GM18511 (cell line): ENCODE data around the gene GLYATL1B.

ENCODE experiments used
- ATAC-seq: cut with Tn5 transposase; IDR thresholded peaks from one replicate; pipeline ENCODE4 v1.9.1; 2021; ENCODE audit warnings: mild to moderate bottlenecking, moderate library complexity; ENCODE audit not compliant: unreplicated experiment

Gene GLYATL1B

GRCh38 chr11:59144096-59144495 is 58.0 kb downstream of the GLYATL1B start:
- ATAC-seq = no peak
